GM23248 (cell line): ENCODE data around the gene DYRK1A.

ENCODE experiments used
- EZH2 ChIP-seq: fragments of 200-600 bp; sonication (generic); IDR thresholded peaks from 2 replicates; pipeline ENCODE4 v1.6.1; 2018; ENCODE audit warnings: antibody characterized with exemption, mild to moderate bottlenecking; ENCODE audit not compliant: insufficient read depth, poor library complexity, severe bottlenecking
- EZH2phosphoT487 ChIP-seq: fragments of 200-600 bp; sonication (generic); IDR thresholded peaks from 2 replicates; pipeline ENCODE4 v1.6.1; 2018; ENCODE audit warnings: antibody characterized with exemption, moderate library complexity, mild to moderate bottlenecking, low read depth; ENCODE audit not compliant: insufficient read depth

- TF ChIP-seq EZH2phosphoT487 (no peak), EZH2 (no peak)
These were observed 209.0 kb downstream of the DYRK1A start for GRCh38 chr21:37575580-37575979.
